Vagina (tissue), 2 donors: Measurements from ENCODE around the gene RGS3. TPM values are rescaled to one million over a fixed set of nuclear protein-coding genes. Genes with fewer than 3 reads are reported as not detected.
A peak's percentile ranks its signal among the peaks of the same experiment; 100 is the strongest.

Experiments used
- DNase-seq, 2 donors: peaks; one replicate each; pipeline ENCODE4 v3.0.0-alpha.2; 2017; ENCODE audit errors: extremely low spot score in 2 of 2
- H3K27ac ChIP-seq: fragments of 200-600 bp; sonication (generic); one replicate; pipeline ENCODE4 v1.5.1; 2019
- H3K27me3 ChIP-seq: fragments of 200-600 bp; sonication (generic); one replicate; pipeline ENCODE4 v1.5.1; 2019
- H3K36me3 ChIP-seq, 2 donors: fragments of 200-600 bp; sonication (generic); one replicate each; pipeline ENCODE4 v1.5.1; 2017 to 2019
- H3K4me1 ChIP-seq: fragments of 200-600 bp; sonication (generic); one replicate; pipeline ENCODE4 v1.5.1; 2019
- H3K4me3 ChIP-seq, 2 donors: fragments of 200-600 bp; sonication (generic); 1 replicate in 1 of 2; 2 replicates in 1 of 2; pipeline ENCODE4 v1.5.1; 2016 to 2019
- H3K9me3 ChIP-seq: fragments of 200-600 bp; sonication (generic); one replicate; pipeline ENCODE4 v1.5.1; 2019
- POLR2A ChIP-seq, 2 donors: fragments of 450-650 bp; IDR thresholded peaks; one replicate each; pipeline ENCODE4 v1.6.1; 2017; ENCODE audit warnings: antibody characterized with exemption in 2 of 2, mild to moderate bottlenecking in 2 of 2, moderate library complexity in 2 of 2
- POLR2AphosphoS5 ChIP-seq, 2 donors: sonication (generic); formaldehyde crosslinking; IDR thresholded peaks; one replicate each; pipeline ENCODE4 v1.9.0; 2017; ENCODE audit warnings: antibody characterized with exemption in 2 of 2, mild to moderate bottlenecking in 2 of 2, low read depth in 1 of 2; ENCODE audit not compliant: insufficient read depth in 1 of 2
- intact Hi-C: fragments of 100-400 bp; cut with DNase I; formaldehyde crosslinking; loops from one replicate; pipeline ENCODE4 v1.15.1; 2023
- total RNA-seq: library from RNA; depleted of rRNA; stranded (reverse); fragments of >200 nt; gene quantifications from one replicate; pipeline ENCODE4 v1.2.3, GENCODE V29; 2016
- TF ChIP-seq, protein P1 (sequence below), 3 experiments: fragments of 450-650 bp in 2 of 3; fragments of 200-600 bp in 1 of 3; sonication (generic) in 1 of 3; IDR thresholded peaks; one replicate each; pipeline ENCODE4 v1.5.1; 2017 to 2019; ENCODE audit warnings: antibody characterized with exemption in 3 of 3, mild to moderate bottlenecking in 2 of 3, moderate library complexity in 2 of 3

Gene RGS3
- total RNA-seq, 1 donor from 2014 or later, result 27.0 TPM

DNA sequence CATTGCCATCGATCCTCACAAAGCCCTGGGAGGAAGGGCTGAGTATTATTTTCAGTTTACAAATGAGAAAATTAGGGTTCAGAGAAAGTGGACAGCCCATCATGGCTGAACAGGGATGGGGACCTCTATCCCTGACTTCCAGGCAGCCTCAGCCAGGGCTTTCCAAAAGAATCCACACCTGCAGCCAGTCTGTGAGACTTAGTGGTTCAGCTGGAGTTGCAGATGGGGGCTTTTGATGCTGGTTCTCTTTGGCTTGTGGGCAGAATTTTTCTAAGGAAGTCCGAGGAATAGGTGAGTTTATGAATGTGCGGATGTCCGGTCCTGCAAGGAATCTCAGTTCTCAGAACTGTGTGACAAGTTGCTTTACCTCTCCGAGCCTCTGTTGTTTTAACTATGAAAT, 138.1 kb downstream of the RGS3 start:
- H3K27me3 ChIP-seq, result no peaks in the 10 kb centered on the region
- TF ChIP-seq, protein P1, sequence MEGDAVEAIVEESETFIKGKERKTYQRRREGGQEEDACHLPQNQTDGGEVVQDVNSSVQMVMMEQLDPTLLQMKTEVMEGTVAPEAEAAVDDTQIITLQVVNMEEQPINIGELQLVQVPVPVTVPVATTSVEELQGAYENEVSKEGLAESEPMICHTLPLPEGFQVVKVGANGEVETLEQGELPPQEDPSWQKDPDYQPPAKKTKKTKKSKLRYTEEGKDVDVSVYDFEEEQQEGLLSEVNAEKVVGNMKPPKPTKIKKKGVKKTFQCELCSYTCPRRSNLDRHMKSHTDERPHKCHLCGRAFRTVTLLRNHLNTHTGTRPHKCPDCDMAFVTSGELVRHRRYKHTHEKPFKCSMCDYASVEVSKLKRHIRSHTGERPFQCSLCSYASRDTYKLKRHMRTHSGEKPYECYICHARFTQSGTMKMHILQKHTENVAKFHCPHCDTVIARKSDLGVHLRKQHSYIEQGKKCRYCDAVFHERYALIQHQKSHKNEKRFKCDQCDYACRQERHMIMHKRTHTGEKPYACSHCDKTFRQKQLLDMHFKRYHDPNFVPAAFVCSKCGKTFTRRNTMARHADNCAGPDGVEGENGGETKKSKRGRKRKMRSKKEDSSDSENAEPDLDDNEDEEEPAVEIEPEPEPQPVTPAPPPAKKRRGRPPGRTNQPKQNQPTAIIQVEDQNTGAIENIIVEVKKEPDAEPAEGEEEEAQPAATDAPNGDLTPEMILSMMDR (IDR thresholded peaks at IDR 0.05), result no peak
- TF ChIP-seq POLR2A (IDR thresholded peaks at IDR 0.05), result no peak
- TF ChIP-seq POLR2AphosphoS5 (IDR thresholded peaks at IDR 0.05; ENCODE audit: insufficient read depth in 1 of 2, low read depth in 1 of 2), result no peak
- H3K4me3 ChIP-seq, result no peak overlapping the region
- no peaks in the 10 kb centered on the region for H3K9me3 ChIP-seq
- H3K27ac ChIP-seq, result no peak overlapping the region
- intact Hi-C loops, result no loop called here
- peaks cover 0 to 14% of the 10 kb centered on the region in 2 donors for H3K36me3 ChIP-seq
- H3K4me1 ChIP-seq, result peaks cover 51% of the 10 kb centered on the region
- no peak for DNase-seq

DNA sequence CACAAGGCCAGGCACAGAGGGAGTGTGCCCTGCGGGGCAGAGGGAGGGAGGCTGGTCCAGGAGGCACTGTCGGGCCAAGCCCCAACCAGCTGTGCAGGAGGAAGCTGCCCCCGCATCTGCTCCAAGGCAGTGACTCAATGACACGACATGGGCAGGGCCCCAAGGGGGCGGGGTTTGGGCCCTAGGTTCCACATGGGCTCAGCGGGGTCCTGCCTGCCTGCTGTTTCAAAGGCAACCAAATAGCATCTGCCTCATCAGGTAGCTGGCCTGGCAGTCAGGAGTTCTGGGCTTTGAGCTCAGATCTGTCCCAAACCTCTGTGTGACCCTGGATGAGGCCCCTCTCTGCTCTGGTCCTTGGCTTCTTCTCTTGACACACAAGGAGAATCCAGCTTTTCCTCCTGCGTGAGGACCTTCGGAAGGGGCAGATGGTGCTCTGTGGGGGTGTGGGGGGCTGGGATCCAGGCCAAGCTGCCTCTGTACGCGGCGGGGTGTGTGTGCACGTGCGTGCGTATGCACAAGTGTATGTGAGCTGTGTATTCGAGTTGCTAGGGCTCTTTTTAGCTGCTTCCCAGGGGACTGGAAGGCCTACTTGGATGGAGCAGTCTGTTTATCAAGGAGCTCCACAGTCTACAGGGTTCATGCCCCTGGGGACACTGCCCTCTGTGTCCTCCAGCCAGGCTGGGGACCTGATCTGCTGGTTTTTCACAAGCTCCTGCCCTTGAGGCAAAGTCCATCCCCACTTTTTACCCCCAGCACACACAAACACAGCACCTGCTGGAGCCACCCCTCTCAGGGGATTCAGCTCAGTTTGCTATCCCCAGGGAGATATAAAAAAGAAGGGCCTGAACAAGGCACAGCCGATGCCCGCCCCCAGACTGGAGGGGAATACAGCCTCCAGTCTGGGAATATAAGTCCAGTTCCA, 138.9 kb downstream of the RGS3 start:
- peak in 1 of 2 donors; percentile 57 for TF ChIP-seq POLR2AphosphoS5 (IDR thresholded peaks at IDR 0.05; ENCODE audit: insufficient read depth in 1 of 2, low read depth in 1 of 2)
- TF ChIP-seq, protein P1 (IDR thresholded peaks at IDR 0.05), result no peak
- no peak for TF ChIP-seq POLR2A (IDR thresholded peaks at IDR 0.05)
- no peak overlapping the region for H3K4me3 ChIP-seq
- no peak for DNase-seq
- intact Hi-C loops, result no loop called here
- no peaks in the 10 kb centered on the region for H3K9me3 ChIP-seq
- H3K36me3 ChIP-seq, result peaks cover 0 to 6% of the 10 kb centered on the region in 2 donors
- peak overlapping the region; percentile 56 for H3K27ac ChIP-seq
- no peaks in the 10 kb centered on the region for H3K27me3 ChIP-seq
- peaks cover 51% of the 10 kb centered on the region for H3K4me1 ChIP-seq

DNA sequence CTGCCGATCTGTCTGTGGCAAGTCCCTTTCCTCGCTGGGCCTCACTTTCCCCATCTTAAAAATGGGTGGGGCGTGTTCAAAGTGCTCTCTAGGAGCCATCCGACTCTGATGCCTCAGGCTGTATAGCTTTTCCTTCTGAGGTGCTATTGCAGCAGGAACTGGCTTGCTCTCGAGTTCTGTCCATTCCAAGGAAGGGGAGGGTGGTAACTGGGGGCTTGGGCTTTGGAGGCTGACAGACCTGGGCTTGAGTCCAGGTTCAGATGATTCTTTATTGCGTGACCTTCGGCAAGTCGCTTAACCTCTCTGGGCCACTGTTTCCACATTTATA, 139.5 kb downstream of the RGS3 start:
- Histone ChIP-seq H3K27me3 (no peaks in the 10 kb centered on the region), H3K4me3 (no peak overlapping the region), H3K36me3 (no peaks in the 10 kb centered on the region), H3K27ac (no peak overlapping the region), H3K9me3 (no peaks in the 10 kb centered on the region), H3K4me1 (peaks cover 50% of the 10 kb centered on the region)
- TF ChIP-seq, protein P1 (IDR thresholded peaks at IDR 0.05), result no peak
- TF ChIP-seq POLR2AphosphoS5 (IDR thresholded peaks at IDR 0.05; ENCODE audit: insufficient read depth in 1 of 2, low read depth in 1 of 2) (no peak), POLR2A (IDR thresholded peaks at IDR 0.05) (no peak)
- DNase-seq, result no peak
- intact Hi-C loops, result no loop called here

DNA sequence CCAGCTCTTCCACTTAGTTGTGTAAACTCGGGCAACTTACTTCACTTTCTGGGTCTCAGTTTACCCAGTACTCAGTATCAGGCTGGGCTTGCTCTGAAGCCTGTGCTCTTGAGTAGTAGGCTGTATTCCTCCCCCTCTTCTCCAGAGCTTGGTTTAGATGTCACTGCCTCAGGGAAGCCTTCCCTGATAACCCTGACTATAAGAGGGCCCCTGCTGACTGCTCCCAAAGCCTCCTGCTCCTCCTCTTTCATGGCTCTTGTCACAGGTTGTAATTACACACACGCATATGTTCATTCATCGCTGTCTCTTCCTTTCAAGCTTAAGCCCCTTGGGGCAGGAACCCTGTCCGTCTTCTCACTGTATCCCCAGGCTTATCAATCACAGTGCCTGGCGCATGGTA, 140.2 kb downstream of the RGS3 start:
- intact Hi-C loops, result no loop called here
- Histone ChIP-seq H3K9me3 (no peaks in the 10 kb centered on the region), H3K27me3 (no peaks in the 10 kb centered on the region), H3K4me3 (no peak overlapping the region), H3K4me1 (peaks cover 43% of the 10 kb centered on the region), H3K27ac (no peak overlapping the region), H3K36me3 (no peaks in the 10 kb centered on the region)
- no peak for TF ChIP-seq POLR2AphosphoS5 (IDR thresholded peaks at IDR 0.05; ENCODE audit: insufficient read depth in 1 of 2, low read depth in 1 of 2)
- no peak for TF ChIP-seq POLR2A (IDR thresholded peaks at IDR 0.05)
- TF ChIP-seq, protein P1 (IDR thresholded peaks at IDR 0.05), result no peak
- no peak for DNase-seq

DNA sequence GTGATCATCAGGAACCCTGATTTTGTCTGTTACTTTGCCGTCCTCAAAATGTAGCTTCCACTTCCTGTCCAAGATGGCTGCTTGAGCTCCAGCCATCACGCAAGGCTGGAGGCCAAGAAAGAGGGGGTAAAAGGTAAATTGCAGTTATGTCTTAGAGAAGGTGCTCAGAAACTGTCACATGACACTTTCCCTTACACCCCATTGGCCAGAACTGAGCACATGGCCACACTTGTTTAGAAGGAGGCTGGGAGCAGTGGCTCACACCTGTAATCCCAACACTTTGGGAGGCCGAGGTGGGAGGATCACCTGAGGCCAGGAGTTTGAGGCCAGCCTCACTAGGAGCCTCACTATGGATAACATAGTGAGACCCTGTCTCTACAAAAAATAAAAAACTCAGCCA, 140.9 kb downstream of the RGS3 start:
- TF ChIP-seq POLR2A (IDR thresholded peaks at IDR 0.05) (no peak), POLR2AphosphoS5 (IDR thresholded peaks at IDR 0.05; ENCODE audit: insufficient read depth in 1 of 2, low read depth in 1 of 2) (no peak)
- TF ChIP-seq, protein P1 (IDR thresholded peaks at IDR 0.05), result no peak
- intact Hi-C loops, result no loop called here

More for the DNA sequence above, 140.9 kb downstream of the RGS3 start:
- Histone ChIP-seq H3K4me1 (peaks cover 42% of the 10 kb centered on the region), H3K27ac (no peak overlapping the region), H3K4me3 (no peak overlapping the region), H3K9me3 (no peaks in the 10 kb centered on the region), H3K36me3 (no peaks in the 10 kb centered on the region), H3K27me3 (no peaks in the 10 kb centered on the region)
- no peak for DNase-seq
